T-helper 1 cell treated with Interleukin-12 subunit alpha and Interleukin-12 subunit beta and Interleukin-4 antibody, amounts not matched to agents 30 μg/mL and 1 μg/mL, for 36 hours (primary cell): ENCODE results near the gene LRRC49.
"Not testable (repeated sequence)": the region's sequence is repeated elsewhere in the genome, so short reads cannot be mapped to it uniquely, and the experiment has no call there.

Experiments
- H3K27ac Mint-ChIP-seq: one replicate; pipeline ENCODE4 v1.8.0; 2021; ENCODE audit warnings: mild to moderate bottlenecking, mixed read lengths
- H3K27me3 Mint-ChIP-seq: one replicate; pipeline ENCODE4 v1.8.0; 2021; ENCODE audit warnings: low read depth, mixed read lengths
- H3K36me3 Mint-ChIP-seq: one replicate; pipeline ENCODE4 v1.8.0; 2021; ENCODE audit warnings: low read depth, mixed read lengths
- H3K4me1 Mint-ChIP-seq: one replicate; pipeline ENCODE4 v1.8.0; 2021; ENCODE audit warnings: low read depth, mixed read lengths
- H3K4me3 Mint-ChIP-seq: one replicate; pipeline ENCODE4 v1.8.0; 2021; ENCODE audit warnings: mild to moderate bottlenecking, moderate library complexity, mixed read lengths
- H3K9me3 Mint-ChIP-seq: one replicate; pipeline ENCODE4 v1.8.0; 2021; ENCODE audit warnings: mixed read lengths

LRRC49 gene

GRCh38 chr15:70858614-70859321, 33.9 kb upstream of the LRRC49 start:
- not testable (repeated sequence) for H3K4me3 Mint-ChIP-seq, H3K9me3 Mint-ChIP-seq, H3K4me1 Mint-ChIP-seq, H3K27ac Mint-ChIP-seq, H3K36me3 Mint-ChIP-seq
- H3K27me3 Mint-ChIP-seq: peaks cover 19% of the 10 kb centered on the region

DNA sequence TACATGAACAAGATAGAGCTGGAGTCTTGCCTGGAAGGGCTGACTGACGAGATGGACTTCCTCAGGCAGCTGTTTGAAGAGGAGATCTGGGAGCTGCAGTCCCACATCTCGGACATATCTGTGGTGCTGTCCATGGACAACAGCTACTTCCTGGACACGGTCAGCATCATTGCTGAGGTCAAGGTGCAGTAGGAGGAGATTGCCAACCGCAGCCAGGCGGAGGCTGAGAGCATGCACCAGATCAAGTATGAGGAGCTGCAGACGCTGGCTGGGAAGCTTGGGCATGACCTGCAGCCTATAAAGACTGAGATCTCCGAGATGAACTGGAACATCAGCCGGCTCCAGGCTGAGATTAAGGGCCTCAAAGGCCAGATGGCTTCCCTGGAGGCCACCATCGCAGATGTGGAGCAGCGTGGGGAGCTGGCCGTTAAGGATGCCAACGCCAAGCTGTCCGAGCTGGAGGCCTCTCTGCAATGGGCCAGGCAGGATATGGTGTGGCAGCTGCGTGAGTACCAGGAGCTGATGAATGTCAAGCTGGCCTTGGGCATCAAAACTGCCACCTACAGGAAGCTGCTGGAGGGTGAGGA, 33.2 kb upstream of the LRRC49 start:
- Mint-ChIP-seq H3K9me3 (no peaks in the 10 kb centered on the region), H3K4me3 (no peak overlapping the region), H3K27me3 (peaks cover 17% of the 10 kb centered on the region), H3K36me3 (no peaks in the 10 kb centered on the region), H3K27ac (no peak overlapping the region), H3K4me1 (peaks cover 2% of the 10 kb centered on the region)

DNA sequence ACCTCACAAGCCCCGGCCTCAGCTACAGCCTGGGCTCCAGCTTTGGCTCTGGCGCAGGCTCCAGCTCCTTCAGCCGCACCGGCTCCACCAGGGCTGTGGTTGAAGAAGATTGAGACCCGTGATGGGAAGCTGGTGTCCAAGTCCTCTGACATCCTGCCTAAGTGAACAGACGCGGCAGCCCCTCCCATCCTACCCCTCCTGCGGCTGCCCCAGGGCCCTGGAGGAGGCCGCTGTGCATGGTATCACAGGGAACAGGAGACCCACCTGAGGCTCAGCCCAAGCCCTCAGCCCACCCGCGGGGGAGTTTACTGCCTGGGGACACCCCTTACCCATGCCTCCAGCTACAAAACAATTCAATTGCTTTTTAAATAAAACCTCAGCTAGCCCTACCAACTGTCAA, 32.6 kb upstream of the LRRC49 start:
- H3K4me3 Mint-ChIP-seq: no peak overlapping the region
- H3K27ac Mint-ChIP-seq: no peak overlapping the region
- H3K27me3 Mint-ChIP-seq: peaks cover 12% of the 10 kb centered on the region
- no peaks in the 10 kb centered on the region for H3K9me3 Mint-ChIP-seq
- H3K4me1 Mint-ChIP-seq: no peaks in the 10 kb centered on the region
- no peaks in the 10 kb centered on the region for H3K36me3 Mint-ChIP-seq

DNA sequence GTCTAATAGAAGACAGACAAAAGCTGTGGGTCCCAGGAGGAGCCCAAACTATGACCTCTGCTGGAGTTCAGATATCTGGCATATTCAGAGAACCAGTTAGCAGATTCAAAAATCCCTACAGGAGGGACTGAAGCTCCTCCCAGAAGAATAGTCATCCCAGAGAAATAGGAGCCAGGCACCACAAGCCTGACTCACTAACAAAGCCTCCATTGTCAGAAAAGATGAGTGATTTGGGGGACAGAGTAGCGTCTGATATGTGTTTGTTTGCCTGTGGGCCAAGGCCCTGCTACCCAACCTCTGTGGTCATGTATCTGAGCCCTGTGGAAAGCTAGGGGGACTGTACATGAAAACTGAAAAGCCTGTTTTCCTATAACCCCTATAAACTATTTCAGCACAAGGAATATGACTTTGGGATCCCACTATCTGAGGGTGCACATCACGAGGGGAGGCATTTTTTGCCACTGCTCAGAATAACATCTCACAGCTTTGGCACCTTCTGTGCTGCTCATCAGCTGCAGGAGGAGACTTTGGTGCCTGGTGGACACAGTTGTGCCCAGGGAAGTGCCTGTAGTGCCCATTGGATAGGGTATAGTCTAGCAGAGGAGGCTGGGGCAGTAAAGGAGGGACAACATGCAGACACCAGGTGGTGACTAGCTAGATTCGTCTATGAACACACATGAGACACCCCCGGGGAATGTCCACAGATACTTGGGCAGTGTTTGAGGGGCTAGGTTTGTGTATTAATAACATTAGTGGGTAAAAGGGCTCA, 29.0 kb upstream of the LRRC49 start:
- Mint-ChIP-seq H3K9me3 (no peaks in the 10 kb centered on the region), H3K27me3 (peaks cover 3% of the 10 kb centered on the region), H3K36me3 (no peaks in the 10 kb centered on the region), H3K27ac (no peak overlapping the region), H3K4me1 (no peaks in the 10 kb centered on the region), H3K4me3 (no peak overlapping the region)

GRCh38 chr15:70866982-70867641, 25.5 kb upstream of the LRRC49 start:
- Mint-ChIP-seq H3K4me1 (no peaks in the 10 kb centered on the region), H3K9me3 (no peaks in the 10 kb centered on the region), H3K4me3 (no peak overlapping the region), H3K36me3 (no peaks in the 10 kb centered on the region), H3K27me3 (peaks cover 3% of the 10 kb centered on the region), H3K27ac (no peak overlapping the region)

GRCh38 chr15:70867911-70868467, 24.6 kb upstream of the LRRC49 start:
- H3K9me3 Mint-ChIP-seq: no peaks in the 10 kb centered on the region
- H3K36me3 Mint-ChIP-seq: no peaks in the 10 kb centered on the region
- H3K27me3 Mint-ChIP-seq: peaks cover 3% of the 10 kb centered on the region
- H3K4me3 Mint-ChIP-seq: no peak overlapping the region
- no peaks in the 10 kb centered on the region for H3K4me1 Mint-ChIP-seq
- H3K27ac Mint-ChIP-seq: no peak overlapping the region

DNA sequence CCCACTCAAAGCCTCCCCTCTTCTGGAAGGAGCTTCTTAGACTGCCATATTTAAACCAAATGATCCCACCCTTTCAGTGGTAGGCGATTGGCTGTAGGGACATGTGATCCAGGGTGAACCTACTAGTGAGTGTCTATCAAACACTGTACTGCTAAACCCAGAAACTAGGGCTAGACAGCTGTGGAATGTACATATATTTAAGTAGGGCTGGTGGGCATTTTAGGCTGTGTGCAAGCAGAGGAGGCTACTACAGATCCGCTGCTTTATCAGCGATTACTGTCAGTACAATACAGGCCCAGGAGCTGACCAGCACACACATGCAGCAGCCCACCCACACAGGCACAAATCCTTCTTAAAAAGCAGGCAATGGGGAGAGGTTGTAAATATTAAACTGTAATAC, 23.3 kb upstream of the LRRC49 start:
- Mint-ChIP-seq H3K36me3 (no peaks in the 10 kb centered on the region), H3K27ac (no peak overlapping the region), H3K4me3 (no peak overlapping the region), H3K9me3 (no peaks in the 10 kb centered on the region), H3K27me3 (peaks cover 8% of the 10 kb centered on the region), H3K4me1 (no peaks in the 10 kb centered on the region)

GRCh38 chr15:70870051-70870450, 22.6 kb upstream of the LRRC49 start:
- peaks cover 13% of the 10 kb centered on the region for H3K27me3 Mint-ChIP-seq
- H3K36me3 Mint-ChIP-seq: no peaks in the 10 kb centered on the region
- no peaks in the 10 kb centered on the region for H3K4me1 Mint-ChIP-seq
- no peak overlapping the region for H3K4me3 Mint-ChIP-seq
- H3K27ac Mint-ChIP-seq: no peak overlapping the region
- no peaks in the 10 kb centered on the region for H3K9me3 Mint-ChIP-seq

GRCh38 chr15:70871490-70871889, 21.1 kb upstream of the LRRC49 start:
- not testable (repeated sequence) for H3K4me1 Mint-ChIP-seq, H3K27ac Mint-ChIP-seq, H3K36me3 Mint-ChIP-seq, H3K4me3 Mint-ChIP-seq, H3K9me3 Mint-ChIP-seq
- H3K27me3 Mint-ChIP-seq: peaks cover 24% of the 10 kb centered on the region

DNA sequence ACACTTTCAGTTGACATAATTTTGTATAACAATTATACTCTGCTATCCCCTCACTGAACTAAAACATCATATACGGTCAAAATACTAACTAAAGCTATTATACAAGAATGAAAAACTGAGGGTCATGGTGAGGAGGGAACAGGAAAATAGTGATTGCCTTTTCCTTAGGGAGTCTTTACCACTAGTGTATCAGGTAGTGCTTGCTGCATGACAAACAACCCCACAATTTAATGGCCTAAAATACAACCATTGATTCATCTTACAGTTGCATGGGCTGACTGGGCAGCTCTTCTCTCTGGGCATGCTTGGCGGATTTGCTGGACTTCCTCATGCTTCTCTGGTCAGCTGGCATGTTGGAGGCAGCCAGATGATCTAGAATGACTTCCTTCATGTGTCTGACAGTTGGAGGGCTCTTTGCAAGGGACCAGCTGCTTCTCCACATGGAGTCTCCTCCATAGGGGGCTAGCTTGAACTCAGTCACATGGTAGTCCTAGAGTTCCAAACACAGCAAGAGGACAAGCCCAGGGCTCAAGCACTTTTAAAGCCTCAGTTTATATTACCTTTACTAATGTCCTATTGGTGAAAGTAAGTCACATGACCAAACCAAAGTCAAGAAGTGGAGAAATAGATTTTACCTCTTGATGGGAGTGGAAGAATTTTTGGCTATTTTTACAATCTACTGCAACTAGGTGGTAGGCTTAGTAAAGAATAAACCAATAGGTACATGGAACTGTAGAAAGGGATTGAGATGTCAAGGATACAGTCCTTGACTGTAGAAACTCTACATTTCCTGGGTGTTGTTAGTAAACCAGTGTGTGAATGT, 19.2 kb upstream of the LRRC49 start:
- Mint-ChIP-seq H3K4me3 (no peak overlapping the region), H3K27ac (no peak overlapping the region), H3K4me1 (no peaks in the 10 kb centered on the region), H3K36me3 (no peaks in the 10 kb centered on the region), H3K9me3 (no peaks in the 10 kb centered on the region), H3K27me3 (peaks cover 30% of the 10 kb centered on the region)

DNA sequence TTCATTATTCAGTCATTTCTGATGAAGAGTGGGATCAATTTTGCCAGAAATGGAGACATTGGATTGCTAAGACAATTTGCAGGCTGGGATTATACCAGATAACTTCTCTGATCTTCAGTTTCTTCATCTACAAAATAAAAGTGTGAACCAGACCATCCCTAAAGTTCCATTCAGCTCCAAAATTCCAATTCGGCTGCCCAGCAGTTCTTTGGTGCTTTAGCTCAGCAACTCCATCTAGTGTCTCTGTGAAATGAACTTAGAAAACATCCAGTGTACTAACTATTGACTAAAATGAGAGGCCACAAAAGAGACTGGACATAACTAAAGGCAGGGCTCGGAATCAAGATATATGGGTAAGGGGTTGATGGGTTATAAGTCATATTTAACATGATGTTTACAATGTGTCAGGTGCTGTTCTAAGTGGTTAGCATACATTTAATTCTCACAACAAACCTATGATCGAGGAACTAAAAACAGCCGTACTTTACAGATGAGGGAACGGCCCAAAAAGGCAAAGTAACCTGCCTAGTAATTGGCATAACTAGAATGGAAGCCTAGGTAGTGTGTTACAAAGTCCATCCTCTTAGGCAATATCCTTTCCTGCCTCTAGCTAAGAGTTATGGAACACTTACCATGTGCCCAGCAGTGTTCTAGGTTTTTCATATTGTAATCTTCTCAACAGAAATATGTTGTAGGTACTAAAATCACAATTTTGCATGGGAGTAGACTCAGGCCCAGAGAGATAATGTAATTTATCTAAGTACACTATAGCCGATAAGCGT, 17.4 kb upstream of the LRRC49 start:
- Mint-ChIP-seq H3K9me3 (no peaks in the 10 kb centered on the region), H3K4me3 (no peak overlapping the region), H3K36me3 (no peaks in the 10 kb centered on the region), H3K27ac (no peak overlapping the region), H3K27me3 (peaks cover 46% of the 10 kb centered on the region), H3K4me1 (no peaks in the 10 kb centered on the region)

GRCh38 chr15:70876011-70876410, 16.6 kb upstream of the LRRC49 start:
- Mint-ChIP-seq H3K4me3 (no peak overlapping the region), H3K4me1 (no peaks in the 10 kb centered on the region), H3K36me3 (no peaks in the 10 kb centered on the region), H3K27me3 (peaks cover 47% of the 10 kb centered on the region), H3K27ac (no peak overlapping the region), H3K9me3 (no peaks in the 10 kb centered on the region)

GRCh38 chr15:70876683-70877082, 15.9 kb upstream of the LRRC49 start:
- Mint-ChIP-seq H3K27ac (no peak overlapping the region), H3K27me3 (peaks cover 47% of the 10 kb centered on the region)

More at GRCh38 chr15:70876683-70877082, 15.9 kb upstream of the LRRC49 start:
- no peak overlapping the region for H3K4me3 Mint-ChIP-seq
- no peaks in the 10 kb centered on the region for H3K9me3 Mint-ChIP-seq
- no peaks in the 10 kb centered on the region for H3K36me3 Mint-ChIP-seq
- H3K4me1 Mint-ChIP-seq: no peaks in the 10 kb centered on the region
